Epithelial cell of proximal tubule (primary cell): ENCODE measurements around the gene GALNTL6. TPM values are rescaled to one million over a fixed set of nuclear protein-coding genes. Genes with fewer than 3 reads are reported as not detected.

ENCODE experiments used
- DNase-seq: peaks from one replicate; pipeline ENCODE4 v3.0.0-alpha.2; 2011; ENCODE audit warnings: low read depth
- H3K4me3 ChIP-seq: 2 replicates; pipeline ENCODE4 v1.5.1; 2011; ENCODE audit warnings: low read depth, mild to moderate bottlenecking, low read length
- total RNA-seq: library from RNA; depleted of rRNA; stranded (reverse); fragments of >200 nt; gene quantifications from 2 replicates; pipeline ENCODE4 v1.2.3, GENCODE V29; 2015
- TF ChIP-seq, protein P1 (sequence below): conservative IDR thresholded peaks from 2 replicates; pipeline ENCODE4 v1.5.1; 2012; ENCODE audit warnings: low read depth, mild to moderate bottlenecking, low read length

Gene GALNTL6
- total RNA-seq, 1 donor from 2014 or later: not detected

DNA sequence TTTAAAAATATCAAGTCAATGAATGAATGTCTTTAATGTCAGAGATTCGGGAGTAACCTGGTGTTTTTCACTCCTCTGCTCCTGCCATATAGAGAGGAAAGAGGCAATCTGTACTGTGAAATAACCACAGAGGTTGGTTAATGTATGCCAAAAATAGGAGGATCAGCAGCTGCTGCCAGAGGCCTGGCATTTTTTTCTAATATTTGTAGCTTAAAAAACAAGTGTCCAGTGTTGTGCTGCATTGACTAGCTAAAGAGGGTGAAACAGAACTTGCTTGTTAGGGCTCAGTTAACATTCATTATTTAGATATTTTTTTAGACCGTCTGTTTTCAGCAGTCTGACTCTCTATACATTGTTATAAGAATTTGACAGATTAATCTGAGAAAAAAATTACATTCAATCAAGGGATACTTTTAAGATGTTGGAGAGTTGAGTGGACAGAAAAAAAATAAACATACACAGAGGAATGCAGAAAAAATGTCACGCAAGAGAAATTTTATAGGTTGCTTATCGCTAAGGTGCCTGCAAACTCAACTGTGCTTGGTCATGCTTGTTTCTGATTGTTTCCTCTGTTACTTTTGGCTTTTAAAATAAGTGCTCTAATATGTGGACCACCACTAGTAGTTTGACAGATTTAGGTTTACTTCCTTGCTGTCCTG lies 963.1 kb downstream of the GALNTL6 start:
- TF ChIP-seq, protein P1, sequence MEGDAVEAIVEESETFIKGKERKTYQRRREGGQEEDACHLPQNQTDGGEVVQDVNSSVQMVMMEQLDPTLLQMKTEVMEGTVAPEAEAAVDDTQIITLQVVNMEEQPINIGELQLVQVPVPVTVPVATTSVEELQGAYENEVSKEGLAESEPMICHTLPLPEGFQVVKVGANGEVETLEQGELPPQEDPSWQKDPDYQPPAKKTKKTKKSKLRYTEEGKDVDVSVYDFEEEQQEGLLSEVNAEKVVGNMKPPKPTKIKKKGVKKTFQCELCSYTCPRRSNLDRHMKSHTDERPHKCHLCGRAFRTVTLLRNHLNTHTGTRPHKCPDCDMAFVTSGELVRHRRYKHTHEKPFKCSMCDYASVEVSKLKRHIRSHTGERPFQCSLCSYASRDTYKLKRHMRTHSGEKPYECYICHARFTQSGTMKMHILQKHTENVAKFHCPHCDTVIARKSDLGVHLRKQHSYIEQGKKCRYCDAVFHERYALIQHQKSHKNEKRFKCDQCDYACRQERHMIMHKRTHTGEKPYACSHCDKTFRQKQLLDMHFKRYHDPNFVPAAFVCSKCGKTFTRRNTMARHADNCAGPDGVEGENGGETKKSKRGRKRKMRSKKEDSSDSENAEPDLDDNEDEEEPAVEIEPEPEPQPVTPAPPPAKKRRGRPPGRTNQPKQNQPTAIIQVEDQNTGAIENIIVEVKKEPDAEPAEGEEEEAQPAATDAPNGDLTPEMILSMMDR: no peak
- DNase-seq: no peak
- H3K4me3 ChIP-seq: no peak overlapping the region

DNA sequence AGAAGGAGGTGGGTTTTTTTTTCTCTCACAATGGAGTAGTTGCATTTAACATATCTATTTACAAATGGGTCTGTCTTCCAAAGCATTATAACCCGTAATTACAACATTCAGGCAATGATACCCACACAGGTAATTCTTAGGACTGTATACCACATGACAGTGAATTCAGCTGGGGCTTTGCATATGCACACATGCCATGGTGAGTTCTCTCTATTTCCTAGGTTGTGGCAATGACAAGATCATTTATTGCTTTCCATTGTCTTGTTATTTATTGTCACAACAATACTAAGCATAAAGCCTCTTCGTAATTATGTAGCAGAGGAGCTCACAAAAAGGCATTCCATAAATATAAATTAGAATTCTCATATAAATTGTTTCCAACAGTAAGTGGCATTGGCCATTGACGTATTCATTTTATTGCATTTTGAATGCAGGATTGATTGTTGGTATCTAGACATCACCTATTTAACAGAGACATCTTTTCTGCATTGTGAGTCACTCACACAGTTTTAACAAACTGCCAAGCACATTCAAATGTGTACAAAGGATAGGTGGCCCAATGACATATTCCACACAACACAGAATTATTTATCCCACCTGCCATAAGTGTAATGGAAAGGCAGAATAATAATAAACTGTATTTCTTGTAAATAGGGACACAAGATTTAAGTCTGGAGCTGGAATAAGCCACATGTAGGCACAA lies 964.7 kb downstream of the GALNTL6 start:
- DNase-seq: no peak
- no peak overlapping the region for H3K4me3 ChIP-seq
- TF ChIP-seq, protein P1: no peak

- H3K4me3 ChIP-seq: no peak overlapping the region
- no peak for DNase-seq
- TF ChIP-seq, protein P1: no peak
These were observed 965.4 kb downstream of the GALNTL6 start for GRCh38 chr4:172778583-172778982.

- DNase-seq: no peak
- TF ChIP-seq, protein P1: no peak
- no peak overlapping the region for H3K4me3 ChIP-seq
These were observed 967.4 kb downstream of the GALNTL6 start for GRCh38 chr4:172780566-172781081.

DNA sequence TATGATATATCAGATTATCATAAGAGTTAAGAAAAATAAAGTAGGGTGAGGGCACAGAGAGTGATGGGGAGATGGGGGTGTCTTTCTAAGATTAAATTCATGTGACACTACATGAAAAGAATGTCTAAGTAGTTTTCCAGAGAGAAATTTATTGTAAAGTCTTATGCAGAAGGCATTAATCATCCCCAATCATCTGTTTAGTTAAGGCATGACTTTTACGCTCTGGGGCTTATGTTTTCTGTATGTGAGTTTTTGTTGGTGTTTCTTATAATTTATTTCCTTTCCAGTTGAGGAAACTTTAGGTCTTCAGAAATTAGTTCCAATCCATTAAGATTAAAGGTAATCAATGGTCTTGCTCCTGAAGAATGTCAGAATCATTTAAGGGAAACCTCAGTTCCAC lies 972.4 kb downstream of the GALNTL6 start:
- DNase-seq: no peak
- no peak overlapping the region for H3K4me3 ChIP-seq
- TF ChIP-seq, protein P1: no peak

GRCh38 chr4:172786039-172786792 lies 973.0 kb downstream of the GALNTL6 start:
- DNase-seq: no peak
- TF ChIP-seq, protein P1: no peak
- H3K4me3 ChIP-seq: no peak overlapping the region
